HG03342 (cell line): ENCODE results near the gene TMED1.

Source experiments
- ATAC-seq: cut with Tn5 transposase; IDR thresholded peaks from one replicate; pipeline ENCODE4 v1.9.1; 2021; ENCODE audit warnings: mild to moderate bottlenecking, moderate library complexity; ENCODE audit not compliant: unreplicated experiment

The TMED1 gene

DNA sequence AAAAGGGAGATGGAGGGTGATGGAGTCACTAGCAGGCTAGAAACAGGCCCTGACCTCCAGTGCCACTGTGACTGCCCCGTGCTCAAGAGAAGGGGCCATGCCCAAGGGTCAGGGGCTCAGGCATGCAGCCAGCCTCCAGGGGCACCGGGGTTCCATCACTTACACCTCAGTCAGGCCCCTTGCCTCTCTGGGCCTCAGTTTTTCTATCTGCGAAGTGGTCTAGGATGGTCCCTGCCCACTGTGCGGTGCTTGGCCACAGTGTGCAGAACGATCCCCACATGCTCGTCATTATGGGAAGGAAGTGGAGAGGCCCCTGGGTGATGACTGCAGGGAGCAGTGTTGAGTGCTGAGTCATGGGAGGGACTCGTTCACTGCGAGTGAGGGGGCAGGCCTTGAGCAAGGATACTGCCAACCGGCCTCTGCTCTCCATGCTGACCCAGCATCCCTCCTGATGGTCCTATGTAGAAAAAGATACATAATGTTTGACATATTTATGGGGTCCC is 23.1 kb downstream of the TMED1 start:
- ATAC-seq, result no peak

DNA sequence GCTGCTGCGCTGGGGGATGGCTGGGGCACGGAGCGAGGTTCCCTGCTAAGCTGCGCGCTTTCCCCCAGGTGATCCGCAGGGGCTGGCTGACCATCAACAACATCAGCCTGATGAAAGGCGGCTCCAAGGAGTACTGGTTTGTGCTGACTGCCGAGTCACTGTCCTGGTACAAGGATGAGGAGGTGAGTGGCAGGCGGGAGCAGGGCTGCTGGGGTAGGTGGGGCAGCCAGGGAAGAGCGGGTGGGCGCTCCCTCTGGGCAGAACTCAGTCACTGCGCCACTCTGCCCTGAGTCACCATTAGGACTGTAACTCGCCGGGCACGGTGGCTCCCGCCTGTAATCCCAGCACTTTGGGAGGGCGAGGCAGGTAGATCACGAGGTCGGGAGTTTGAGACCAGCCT is 23.8 kb downstream of the TMED1 start:
- no peak for ATAC-seq

- no peak for ATAC-seq
Measured at GRCh38 chr19:10811391-10812111, 24.5 kb downstream of the TMED1 start.

GRCh38 chr19:10809651-10810285 is 26.2 kb downstream of the TMED1 start:
- no peak for ATAC-seq

DNA sequence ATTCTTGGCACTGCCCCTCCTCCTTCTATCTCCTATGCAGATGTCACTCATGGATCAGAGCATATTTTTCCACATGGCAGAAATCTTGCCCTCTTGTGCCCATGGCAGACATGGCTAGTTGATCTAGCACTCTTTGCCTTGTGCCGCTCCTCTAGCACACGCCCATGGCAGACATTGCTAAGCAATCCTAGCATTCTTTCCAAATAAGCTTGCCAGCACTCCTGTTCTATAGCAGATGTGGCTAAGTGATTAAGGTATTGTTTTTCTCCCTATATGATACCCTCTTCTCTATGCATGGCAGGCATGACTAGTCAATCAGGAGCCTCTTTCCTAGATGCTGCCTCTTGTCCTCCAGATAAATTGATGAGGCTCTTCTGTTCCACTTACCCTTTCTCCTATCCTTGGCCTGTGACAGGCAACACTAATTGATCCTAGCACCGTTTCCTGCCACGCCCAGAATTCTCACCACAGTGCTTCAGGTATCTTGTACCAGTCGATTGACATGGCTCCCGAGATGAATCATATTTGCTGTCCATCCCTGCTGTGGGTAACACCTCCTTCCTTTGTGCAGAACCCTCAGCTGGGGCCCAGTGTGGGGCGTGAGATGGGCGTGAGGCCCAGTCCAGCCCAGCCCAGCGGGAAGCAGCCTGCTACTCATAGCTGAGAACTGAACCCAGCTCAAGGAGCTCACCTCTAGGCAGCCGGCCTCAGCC is 26.9 kb downstream of the TMED1 start:
- ATAC-seq, result no peak

DNA sequence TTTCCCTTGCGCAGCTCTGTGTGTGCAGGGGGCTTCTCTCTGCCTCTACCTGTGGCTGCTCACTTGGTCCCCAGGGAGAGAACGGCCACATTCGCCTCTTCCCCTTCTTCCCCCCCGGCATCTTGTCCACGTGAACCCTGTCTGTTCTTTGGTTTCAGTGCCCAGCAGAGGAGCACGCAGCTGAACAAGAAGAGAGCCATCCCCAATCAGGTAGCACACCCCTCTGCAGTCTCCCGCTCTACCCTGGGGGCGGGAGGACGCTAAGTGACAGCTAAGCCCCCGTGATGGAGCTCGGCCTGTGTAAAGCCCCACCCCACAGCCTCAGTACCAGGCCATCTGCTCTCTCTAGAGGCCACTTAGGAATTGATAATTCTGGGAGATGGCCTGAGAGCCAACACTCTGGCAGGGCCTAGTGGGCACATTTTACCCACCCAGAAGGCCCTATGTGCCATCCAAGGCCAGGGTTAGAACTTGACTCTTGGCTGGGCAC is 30.2 kb downstream of the TMED1 start:
- ATAC-seq, result no peak

DNA sequence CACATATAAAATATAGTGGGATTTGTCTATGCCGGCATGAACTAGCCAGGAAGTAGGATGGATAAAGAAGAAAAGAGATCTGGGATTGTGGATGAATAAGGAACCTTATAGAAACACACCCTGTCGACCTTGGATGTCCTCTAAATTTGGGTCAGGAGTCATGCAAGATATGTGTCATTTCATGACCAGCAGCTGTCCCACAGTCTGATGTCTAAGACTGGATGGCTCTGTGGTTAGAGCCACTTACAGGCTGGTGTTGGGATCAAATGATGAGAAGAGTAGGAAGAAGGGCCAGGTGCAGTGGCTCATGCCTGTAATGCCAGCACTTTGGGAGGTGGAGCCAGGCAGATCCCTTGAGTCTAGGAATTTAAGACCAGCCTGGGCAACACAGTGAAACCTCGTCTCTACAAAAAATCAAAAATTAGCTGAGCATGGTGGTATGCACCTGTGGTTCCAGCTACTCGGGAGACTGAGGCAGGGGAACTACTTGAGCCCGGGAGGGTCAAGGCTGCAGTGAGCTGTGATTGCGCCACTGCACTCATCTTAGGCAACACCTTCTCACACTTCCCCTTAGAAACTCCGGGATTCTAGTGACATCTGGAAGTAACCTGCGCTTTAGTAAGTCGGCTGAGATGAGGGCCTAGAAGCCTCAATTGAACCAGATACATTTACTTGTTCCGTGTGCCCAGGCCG is 30.8 kb downstream of the TMED1 start:
- no peak for ATAC-seq

GRCh38 chr19:10803252-10803651 is 32.8 kb downstream of the TMED1 start:
- ATAC-seq, result no peak

DNA sequence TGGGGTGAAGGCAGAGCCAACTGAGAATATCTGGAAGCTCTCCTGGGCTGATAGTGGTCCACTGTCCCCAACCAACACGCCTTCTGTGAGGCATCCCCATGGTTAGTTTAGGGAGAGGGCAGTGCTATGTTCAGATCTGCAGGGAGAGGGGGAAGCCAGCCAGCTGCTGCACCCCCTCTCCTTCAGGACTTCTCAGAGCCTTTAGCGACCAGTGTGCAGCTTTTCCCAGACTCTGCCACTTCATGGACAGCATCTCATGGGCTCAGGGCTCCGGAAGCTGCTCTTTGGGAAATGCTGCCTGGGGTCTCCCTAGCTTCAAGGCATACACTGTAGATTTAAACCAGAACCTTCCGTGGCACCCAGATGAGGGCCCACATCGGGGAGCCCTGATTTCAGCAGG is 33.5 kb downstream of the TMED1 start:
- ATAC-seq, result no peak

GRCh38 chr19:10800488-10800887 is 35.5 kb downstream of the TMED1 start:
- ATAC-seq, result no peak

DNA sequence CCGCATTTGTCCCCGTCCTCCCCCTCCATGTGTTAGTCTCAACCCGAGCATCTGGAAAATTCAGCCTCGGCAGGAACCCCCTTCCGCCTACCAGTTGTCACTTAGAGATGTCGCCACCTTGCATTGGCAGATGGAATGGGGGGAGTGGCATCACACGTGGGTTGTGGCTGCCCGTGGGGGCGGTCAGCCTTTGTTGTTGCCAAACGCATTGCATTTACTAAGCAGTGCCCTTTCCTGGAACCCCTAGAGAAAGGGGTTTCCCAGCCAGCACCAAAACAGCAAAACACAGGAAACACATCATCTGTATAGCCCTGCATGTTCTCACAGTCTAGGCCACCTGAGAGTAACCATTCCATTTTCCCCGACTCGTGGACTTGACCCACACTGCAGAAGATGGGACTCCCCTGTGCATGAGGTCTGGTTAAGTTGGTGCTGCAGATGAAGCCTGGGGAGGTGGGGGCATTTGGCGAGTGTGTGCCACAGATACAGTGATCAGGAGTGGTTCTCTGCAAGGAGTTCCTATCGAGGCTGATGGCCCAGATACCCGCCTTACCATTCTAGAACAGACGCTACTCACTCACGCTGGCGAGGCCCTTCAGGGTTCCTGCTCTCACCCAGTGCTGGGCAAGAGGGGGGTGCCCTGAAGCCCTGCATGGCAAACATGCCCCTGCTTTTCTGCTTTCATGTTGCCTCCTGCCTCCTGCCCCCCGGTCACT is 38.3 kb downstream of the TMED1 start:
- ATAC-seq, result no peak

- no peak for ATAC-seq
Measured at GRCh38 chr19:10797078-10797477, 38.9 kb downstream of the TMED1 start.

DNA sequence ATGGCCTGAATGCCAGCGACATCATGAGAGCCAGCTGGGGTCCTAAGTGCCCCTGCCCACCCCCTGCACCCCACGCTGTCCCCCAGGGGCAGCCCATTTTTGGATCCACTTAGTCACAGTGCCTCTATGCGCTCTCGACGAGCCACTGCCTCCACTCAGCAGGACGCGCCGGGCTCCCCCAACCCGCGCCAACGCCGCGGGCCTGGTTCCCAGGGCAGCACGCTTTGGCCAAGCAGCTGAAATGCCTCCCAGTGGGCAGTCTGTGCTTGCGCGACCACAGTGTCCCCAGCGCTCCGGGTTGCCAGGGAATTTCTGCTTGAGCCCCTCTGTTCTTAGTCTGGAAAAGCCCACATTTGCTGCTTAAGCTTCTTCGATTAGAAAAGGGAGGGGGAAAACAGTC is 39.4 kb downstream of the TMED1 start:
- ATAC-seq, result no peak

- ATAC-seq, result no peak
Measured at GRCh38 chr19:10789866-10790265, 46.1 kb downstream of the TMED1 start.

DNA sequence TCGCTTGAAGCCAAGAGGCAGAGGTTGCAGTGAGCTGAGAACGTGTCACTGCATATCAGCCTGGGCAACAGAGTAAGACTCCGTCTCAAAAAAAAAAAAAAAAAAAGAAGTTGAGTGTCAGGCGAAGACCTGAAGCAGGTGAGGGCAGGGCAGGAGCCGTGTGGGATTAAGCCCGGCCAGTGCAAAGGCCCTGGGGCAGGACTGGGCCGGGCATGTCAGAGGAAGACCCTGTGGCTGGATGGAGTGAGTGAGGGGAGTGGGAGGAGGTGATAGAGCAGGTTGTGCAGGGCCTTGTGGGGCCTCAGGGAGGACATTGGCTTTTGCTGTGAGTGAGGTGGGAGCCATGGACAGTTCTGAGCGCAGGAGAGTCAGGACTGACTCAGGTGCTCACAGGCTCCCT is 47.9 kb downstream of the TMED1 start:
- no peak for ATAC-seq

DNA sequence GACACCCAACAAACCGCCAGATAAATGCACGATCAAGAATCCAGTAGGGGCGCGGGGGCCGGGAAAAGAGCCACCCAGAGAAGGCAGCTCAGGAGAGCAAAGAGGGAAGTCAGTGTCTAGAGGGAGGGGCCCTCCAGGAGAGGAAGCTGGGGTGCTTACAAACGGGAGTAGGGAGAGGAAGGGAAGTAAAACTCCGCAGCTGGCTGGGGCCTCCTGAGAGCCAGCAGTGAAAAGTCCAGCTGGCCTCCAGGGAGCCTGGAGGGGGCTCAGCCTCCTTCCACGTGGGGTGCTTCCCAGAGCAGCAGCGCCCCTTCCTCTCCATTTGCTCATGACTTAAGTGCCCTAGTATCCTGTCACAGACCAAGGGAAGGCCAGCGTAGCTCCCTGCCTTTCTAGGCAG is 51.8 kb downstream of the TMED1 start:
- ATAC-seq, result no peak

GRCh38 chr19:10782795-10783194 is 53.2 kb downstream of the TMED1 start:
- ATAC-seq, result no peak
